NK-92 (cell line): ENCODE measurements around the gene TRIB2.

Experiments used
- DNase-seq: peaks from one replicate; lab custom pipeline; 2025; ENCODE audit not compliant: unreplicated experiment; lab: John Stamatoyannopoulos, UW

The TRIB2 gene

DNA sequence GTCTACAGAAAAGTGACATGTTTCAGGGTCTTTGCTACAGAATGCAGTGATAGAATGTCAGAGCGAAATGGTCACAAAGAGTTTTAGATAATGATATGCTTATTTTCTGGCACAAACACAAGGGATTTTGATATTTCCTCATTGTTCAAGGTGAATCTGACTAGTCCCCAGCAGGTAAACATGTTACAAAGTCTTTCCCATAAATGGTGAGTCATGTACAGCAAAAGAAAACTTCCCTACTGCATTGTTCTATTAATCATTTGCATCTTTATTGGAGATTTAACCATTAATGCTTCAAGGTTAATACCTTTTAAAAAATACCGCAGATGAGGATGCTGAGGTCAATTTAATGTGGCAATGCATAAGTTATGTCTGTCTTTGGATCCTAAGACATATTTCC is 19.1 kb upstream of the TRIB2 start:
- no peak for DNase-seq

DNA sequence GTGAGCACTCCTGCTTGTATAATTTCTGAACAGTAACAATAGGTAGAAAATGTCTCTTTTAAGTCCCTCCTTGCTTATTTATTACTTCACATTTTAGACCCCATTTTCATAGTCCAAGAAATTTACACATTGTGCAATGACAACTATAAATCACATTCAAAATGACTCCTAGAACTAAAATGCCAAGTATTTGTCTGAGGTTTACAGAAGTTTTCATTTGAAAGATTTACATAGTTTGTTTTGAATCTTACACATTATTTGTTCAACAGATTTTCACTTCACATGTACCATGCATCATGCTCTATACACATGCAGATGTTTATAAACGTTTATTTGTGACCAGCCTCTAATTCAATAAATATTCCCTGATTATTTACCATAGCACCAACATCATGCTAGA is 15.7 kb upstream of the TRIB2 start:
- DNase-seq: no peak

DNA sequence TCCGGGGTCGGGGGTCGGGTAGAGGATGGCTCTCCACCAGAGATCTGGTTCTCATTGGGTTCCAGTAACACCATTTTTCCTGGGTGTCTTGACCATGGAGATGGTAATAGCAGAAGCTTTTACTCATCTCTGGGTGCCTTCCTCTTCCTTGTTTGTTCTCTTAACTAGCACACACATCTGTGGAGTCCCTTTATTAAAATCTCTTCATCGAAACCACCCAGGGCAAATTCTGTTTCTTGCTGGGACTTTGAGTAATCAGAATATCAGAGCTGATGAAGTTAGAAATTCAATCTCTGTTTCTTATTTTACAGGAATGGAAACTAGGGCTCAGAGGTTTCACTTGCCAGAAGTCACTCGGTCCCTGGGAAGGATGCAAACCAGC is 15.0 kb upstream of the TRIB2 start:
- no peak for DNase-seq

DNA sequence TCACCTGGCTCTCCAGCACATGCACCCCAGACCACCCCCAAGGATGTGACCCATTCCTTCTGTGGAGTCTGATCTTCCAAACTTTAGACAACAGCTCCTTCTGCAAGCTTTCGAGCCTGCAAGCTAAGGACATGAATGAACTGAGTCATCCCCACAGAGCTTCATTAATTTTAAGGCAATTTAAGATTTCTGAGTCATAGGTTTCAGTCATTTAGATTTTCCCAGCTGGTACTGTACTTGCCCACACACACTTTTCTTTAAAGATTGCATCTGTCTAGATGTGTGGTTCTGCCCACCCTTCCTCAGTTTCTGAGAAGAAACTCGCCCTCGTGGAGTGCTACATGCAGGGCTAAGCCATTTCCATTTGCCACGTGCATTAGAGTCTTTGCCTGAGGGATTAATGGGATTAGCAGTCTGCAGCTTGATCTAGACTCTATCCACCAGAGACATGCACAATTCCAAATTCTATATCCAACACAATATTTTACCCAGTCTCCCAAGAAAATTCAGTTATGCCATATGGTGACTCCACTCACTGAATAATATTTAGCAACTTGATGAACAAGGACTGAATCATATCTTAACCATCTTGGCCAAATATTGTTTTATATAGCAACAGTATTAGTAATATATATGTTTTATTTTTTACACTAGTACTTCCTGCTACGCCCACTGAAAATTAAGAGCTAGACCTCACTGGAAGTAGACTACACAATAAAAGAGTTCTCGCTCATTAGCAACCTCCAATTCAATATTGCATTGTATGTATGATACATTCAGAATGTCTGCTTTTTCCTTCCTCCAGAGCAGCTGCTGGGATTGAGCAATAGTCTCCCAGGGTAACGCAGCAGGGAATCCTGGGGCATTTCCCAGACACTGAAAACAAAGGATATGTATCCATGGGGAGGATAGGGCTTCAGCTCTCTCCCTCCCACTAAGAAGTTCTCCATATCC is 14.3 kb upstream of the TRIB2 start:
- DNase-seq: no peak

DNA sequence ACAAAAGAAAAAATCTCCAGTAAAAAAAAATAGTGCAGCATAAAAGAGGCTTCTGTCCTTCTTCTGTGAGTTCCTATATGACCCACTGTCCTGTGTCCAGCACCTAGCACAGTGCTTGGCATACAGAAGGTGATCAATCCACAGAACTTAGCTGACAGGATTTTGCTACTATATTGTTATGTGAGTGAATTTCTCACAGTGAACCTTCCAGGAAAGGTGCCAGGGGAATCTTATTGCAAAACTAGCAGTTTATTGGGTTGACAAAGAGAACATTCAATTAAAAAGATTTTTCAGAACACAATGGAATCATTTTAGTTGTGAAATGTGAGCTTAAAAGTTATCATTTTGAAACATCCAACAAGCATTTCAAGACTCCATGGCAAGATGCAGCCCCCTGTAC is 12.4 kb upstream of the TRIB2 start:
- no peak for DNase-seq

DNA sequence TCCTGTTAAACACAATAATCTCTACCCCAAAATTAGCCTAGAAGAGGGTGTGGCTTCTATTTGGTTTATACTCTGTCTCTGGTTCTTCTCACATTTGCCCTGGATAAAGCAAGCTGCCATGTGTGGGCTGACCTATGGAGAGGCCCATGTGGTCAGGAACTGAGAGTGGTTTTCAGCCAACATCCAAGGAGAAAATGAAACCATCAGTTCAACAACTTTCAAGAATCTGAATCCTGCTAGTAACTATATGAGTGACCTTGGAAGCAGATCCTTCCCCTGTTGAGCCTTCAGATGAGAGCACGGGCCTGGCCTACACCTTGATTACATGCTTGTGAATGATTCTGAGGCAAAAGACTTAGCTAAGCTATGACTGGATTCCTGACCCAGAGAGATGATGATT is 11.5 kb upstream of the TRIB2 start:
- DNase-seq: no peak

DNA sequence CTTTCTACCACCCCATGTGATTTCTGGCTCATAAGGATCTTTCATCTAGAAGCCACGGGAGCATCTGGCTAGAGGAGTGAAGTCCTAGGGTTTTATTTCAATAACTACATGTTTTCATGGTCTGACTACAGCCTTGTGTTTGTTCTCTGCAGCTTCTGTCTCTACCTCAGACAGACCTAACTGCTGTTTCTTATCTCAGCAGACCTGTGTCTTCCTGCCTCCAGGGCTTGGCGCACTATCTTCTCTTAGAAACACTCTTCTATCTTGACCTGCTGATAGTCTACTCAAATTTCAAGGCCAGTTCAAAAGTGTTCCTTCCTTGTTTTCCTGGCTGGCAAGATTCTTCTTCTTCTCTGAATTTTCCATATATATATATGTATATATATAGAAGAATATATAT is 11.0 kb upstream of the TRIB2 start:
- DNase-seq: no peak

DNA sequence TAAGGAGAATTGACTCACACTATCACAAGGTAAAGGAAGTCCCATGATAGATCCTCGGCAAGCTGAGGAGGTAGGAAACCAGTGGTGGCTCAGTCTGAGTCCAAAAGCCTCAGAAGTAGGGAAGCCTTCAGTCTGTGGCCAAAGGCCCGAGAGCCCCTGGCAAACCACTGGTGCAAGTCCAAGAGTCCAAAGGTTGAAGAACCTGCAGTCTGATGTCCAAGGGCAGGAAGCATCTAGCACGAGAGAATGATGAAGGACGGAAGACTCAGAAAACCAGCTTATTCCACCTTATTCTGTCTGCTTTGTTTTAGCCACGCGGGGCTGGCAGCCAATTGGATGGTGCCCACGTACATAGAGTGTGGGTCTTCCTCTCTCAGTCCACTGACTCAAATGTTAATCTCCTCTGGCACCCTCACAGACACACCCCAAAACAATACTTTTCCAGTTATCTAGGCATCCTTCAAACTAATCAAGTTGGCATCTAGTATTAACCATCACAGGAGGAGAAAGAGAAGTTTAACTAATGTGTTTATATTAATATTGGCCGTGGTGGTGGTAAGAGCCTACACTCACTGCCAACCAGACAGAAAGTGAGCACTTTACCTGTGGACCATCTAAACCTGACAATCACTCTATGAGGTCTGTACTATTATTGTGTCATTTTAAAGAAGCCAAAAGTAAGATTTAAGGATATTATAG is 8.1 kb upstream of the TRIB2 start:
- DNase-seq: no peak

DNA sequence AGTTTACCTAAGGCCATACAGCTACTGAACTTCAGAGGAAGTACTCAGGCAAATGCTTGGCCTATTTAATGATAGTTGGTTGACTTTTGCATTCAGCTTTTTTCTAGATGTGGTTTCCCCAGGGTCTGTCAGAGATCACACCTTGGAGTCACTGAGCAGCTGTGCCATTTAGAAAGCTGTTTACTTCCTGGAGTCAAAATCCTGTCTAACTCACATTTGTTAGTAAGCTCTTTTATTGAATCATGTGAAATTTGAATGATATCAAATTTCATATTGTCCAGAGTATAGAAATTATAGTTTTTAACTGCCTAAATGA is 7.6 kb upstream of the TRIB2 start:
- DNase-seq: no peak

DNA sequence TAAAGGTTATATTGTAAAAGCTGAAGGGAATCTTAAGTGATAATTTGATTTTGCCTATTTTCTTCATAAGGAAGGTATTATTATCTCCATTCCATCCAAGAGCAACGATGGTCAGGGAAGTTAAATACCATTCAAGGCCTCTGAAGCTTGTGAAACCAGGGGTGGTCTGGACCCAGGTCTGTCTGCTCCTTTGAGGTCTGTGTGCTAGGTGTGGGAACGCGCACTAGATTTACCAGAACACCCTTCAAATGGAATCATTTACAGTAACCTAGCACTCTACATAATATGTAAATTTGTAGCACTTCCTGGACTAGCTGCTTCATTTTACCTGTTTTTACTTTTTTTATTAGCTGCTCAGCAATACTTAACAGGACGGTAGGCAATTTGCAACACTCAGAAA is 6.4 kb upstream of the TRIB2 start:
- no peak for DNase-seq

DNA sequence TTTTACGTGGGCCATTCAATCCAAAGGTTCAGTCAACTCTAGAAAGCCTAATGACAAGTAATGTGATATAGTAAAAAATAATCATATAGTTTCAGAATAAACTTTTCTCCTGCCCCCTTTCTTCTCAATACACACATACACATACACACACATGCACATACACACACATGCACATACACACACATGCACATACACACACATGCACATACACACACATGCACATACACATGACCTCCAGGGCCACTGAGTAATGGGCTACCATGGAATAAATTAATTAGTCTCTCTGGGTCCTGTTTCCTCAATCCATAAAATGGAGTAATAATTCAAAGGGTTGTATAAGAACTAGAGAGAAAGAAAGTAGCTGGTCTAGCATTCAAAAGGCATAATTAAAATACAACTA is 5.4 kb upstream of the TRIB2 start:
- DNase-seq: no peak

DNA sequence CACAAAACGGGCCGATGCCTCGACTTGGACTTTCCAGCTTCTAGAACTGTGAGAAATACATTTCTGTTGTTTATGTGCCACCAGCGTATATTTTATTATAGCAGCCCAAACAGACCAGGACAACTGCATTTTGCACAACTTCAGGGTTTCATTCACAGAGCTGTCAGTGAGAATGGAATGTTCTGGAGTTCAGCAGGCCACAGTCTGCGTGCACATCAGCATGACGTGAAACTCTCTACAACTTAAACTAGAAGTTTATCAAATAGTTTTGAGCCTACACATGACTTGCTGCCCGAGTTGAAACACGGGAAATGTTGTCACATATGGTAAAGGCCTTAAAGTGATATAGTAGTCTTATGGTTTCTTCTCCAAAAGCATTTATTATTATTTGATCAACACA is 3.9 kb upstream of the TRIB2 start:
- DNase-seq: no peak

DNA sequence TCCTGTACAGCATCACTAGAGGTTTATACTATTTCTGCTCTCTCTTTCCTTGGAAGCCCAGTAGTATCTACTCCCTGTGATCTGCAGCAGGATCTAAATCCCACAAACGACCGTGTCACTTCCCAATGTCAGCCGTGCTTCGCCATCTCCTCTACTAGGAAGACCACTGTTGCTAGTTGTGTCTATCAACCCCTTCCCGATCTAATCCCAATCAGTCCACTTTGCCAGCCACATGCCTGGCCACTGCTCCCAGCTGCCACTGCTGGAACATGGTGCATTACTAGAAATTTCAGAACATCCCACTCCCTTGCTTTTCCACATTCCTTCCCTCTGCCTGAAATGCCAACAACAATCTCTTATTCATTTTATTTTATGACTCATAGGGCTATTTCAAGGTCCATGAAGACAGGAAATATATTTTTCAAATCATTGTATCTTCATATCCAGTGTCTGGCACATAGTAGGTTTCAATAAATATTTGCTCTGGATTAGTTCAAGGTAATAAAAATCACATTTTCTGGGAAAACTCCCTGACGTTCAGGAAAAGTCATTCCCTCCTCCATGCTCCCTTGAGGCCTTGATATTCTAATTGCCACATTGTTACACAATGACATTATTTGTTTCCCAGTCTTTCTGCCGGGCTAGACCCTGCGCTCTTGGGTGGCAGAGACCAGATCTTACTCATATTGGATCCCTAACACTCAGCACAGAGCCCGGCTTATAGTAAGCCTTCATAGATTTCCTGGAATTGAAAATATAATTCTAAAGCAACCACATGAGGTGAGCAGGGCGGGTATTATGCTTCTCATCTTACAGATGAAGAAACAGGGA is 2.1 kb upstream of the TRIB2 start:
- no peak for DNase-seq

DNA sequence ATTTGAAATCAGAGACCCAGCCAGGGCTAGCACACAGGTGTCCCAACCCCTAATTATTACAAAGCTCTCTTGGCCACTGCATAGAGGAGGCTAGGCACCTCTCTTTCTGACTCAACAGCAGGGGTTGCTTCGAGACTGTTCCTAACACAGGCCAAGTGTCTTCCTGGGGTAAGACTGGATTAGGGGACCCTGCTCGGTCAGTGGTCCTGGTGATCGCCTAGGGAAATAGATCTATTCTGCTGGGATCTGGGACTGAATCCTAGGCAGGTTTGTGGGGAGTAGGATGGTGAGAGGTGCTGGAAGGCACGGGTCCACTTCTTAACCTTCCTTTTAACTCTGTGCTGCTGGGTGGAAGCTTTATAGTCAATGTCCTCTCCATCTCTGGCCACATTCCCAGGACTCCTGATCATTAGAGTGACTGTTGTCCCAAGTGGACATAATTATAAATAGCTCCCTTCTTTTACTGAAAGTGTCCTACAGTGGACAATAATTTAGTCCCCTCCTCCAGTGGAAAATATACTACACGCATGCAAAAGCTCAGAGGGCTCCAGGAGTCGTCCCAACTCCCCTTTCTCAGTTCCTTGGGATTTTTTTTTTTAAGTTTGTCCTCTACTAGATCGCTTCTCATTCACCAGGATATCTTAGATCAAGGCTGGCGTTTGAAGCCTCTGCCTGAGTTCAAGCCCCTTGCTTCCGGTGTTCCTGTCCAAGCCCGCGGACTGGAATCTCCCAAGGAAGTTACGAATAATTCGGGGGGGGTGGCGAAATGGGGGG is 1.3 kb upstream of the TRIB2 start:
- DNase-seq: no peak

DNA sequence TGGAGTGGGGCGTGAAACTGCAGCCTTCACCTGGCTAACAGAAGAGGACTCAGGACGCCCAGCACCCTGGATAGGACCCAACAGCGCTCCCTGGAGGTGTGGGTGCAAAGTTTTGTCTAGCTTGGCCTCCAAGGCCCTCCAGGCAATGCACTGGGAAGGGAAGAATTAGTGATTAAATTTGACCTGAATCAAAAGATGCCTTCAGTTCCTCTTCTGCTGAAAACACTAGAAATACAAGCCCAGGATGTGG is 779 bp upstream of the TRIB2 start:
- DNase-seq: no peak

DNA sequence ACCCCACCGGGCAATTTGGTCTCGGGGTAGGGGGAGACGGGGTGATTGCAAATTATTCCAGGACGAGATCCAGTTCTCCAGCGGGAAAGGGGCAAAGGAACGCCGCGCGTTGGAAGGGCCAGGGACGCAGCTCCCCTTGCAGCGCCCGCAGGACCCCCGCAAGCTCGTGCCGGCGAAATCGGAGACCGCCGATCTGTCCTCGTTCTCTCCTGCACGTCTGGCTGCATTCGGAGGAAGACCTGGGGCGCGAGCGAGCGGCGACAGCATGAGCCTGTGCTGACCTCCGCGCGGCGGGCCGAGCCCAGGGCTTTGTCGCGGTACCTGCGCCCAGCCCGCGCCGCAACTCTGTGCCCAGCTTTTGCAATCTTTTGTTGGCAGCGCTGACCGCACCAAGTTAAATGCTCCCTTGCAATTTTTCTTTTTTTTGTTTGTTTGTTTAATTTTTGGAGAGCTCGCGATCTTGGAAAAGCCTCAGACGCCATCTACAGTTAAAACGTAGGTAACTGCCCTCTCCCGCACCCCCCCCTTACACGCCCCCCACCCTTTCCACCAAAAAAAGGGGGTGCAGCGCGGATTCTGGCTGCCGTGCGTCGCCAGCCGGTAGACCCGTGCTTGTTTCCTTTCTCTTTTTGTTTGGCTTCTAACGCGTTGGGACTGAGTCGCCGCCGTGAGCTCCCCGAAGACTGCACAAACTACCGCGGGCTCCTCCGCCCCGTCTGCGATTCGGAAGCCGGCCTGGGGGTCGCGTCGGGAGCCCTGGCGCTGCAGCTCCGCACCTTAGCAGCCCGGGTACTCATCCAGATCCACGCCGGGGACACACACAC is 667 bp downstream of the TRIB2 start:
- DNase-seq: no peak

DNA sequence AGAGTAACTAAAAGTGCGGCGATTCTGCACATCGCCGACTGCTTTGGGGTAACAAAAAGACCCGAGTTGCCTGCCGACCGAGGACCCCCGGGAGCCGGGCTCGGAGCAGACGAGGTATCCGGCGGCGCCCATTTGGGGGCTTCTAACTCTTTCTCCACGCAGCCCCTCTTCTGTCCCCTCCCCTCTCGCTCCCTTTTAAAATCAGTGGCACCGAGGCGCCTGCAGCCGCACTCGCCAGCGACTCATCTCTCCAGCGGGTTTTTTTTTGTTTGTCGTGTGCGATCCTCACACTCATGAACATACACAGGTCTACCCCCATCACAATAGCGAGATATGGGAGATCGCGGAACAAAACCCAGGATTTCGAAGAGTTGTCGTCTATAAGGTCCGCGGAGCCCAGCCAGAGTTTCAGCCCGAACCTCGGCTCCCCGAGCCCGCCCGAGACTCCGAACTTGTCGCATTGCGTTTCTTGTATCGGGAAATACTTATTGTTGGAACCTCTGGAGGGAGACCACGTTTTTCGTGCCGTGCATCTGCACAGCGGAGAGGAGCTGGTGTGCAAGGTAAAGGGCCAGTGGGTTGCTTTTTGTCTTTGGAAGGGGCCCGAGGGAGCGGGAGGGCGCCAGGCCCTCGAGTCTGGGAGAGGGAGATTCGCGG is 1.4 kb downstream of the TRIB2 start:
- DNase-seq: no peak

DNA sequence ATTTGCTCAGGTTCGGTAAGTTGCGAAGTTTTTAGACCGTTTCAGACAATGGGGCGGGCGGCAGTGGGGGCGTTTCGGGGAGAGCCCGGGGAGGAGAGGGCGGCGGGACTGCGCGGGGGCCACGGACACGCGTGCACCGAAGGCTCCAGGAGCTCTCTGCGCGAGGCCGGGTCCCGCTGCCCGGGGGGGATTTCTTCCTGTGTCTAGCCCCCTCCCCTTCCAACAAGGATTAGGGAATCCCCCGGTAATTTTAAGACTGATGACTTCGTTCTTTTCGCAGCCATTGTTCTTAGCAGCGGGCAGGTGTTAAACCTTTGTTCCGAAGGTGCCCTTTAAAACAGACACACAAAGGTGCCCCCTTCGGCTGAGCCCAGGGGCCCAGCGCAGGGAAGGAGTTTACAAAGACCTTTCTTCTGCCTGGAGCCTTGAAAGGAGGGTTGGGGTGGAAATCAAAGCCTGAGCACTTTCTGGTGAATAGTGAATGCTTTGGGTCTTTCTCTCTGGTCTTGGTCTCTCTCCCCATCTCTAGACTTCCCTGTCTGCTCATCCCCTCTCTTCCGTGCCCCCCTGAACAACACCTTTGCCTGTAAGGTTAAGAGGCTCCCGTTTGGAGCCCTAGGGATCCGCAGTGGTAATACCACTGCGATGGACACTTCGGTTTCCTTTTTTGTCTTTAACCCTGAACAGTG is 2.1 kb downstream of the TRIB2 start:
- DNase-seq: no peak
